ENCODE measurements around the gene DLGAP1.
A peak's percentile ranks its signal among the peaks of the same experiment; 100 is the strongest.
"Not testable (repeated sequence)": the region's sequence is repeated elsewhere in the genome, so short reads cannot be mapped to it uniquely, and the experiment has no call there.

The DLGAP1 gene

GRCh38 chr18:4063545-4063944, 391.6 kb downstream of the DLGAP1 start:
- DNase-seq, result no peak

GRCh38 chr18:4060427-4061281, 394.5 kb downstream of the DLGAP1 start:
- DNase-seq, result no peak

GRCh38 chr18:4058179-4058578, 396.9 kb downstream of the DLGAP1 start:
- DNase-seq, result no peak

- DNase-seq, result no peak
Measured at GRCh38 chr18:4040391-4041092, 414.6 kb downstream of the DLGAP1 start.

GRCh38 chr18:4035521-4035920, 419.6 kb downstream of the DLGAP1 start:
- DNase-seq, result peak; percentile 18

GRCh38 chr18:4034815-4035214, 420.3 kb downstream of the DLGAP1 start:
- DNase-seq, result not testable (repeated sequence)

- no peak for DNase-seq
Measured at GRCh38 chr18:4026542-4026941, 428.6 kb downstream of the DLGAP1 start.

- no peak for DNase-seq
Measured at GRCh38 chr18:4024702-4025101, 430.4 kb downstream of the DLGAP1 start.

- DNase-seq, result not testable (repeated sequence)
Measured at GRCh38 chr18:4022749-4023148, 432.4 kb downstream of the DLGAP1 start.

GRCh38 chr18:4020026-4020425, 435.1 kb downstream of the DLGAP1 start:
- DNase-seq, result no peak

- no peak for DNase-seq
Measured at GRCh38 chr18:4017480-4017879, 437.6 kb downstream of the DLGAP1 start.

- DNase-seq, result no peak
Measured at GRCh38 chr18:4016391-4017049, 438.6 kb downstream of the DLGAP1 start.

GRCh38 chr18:4007846-4008245, 447.3 kb downstream of the DLGAP1 start:
- DNase-seq, result no peak

- DNase-seq, result no peak
Measured at GRCh38 chr18:4004183-4004829, 450.8 kb downstream of the DLGAP1 start.

- no peak for DNase-seq
Measured at GRCh38 chr18:3998698-3999333, 456.3 kb downstream of the DLGAP1 start.

GRCh38 chr18:3995476-3996102, 459.5 kb downstream of the DLGAP1 start:
- peak; percentile 75 for DNase-seq

- peak; percentile 70 for DNase-seq
Measured at GRCh38 chr18:3993941-3994687, 461.0 kb downstream of the DLGAP1 start.

GRCh38 chr18:3985664-3986063, 469.4 kb downstream of the DLGAP1 start:
- no peak for DNase-seq

GRCh38 chr18:3985020-3985419, 470.1 kb downstream of the DLGAP1 start:
- DNase-seq, result no peak

GRCh38 chr18:3984163-3984757, 470.8 kb downstream of the DLGAP1 start:
- no peak for DNase-seq

All from DMS79 (cell line).